Activated CD4-positive, alpha-beta T cell treated with anti-CD3 and anti-CD28 coated beads, Interleukin-2, amount 50 U/mL, for 4 hours (primary cell): ENCODE results near the gene ATP13A1.

Experiments
- DNase-seq, 2 experiments: peaks; one replicate each; pipeline ENCODE4 v3.0.0-alpha.2; 2020

ATP13A1 gene

GRCh38 chr19:19642506-19643157 lies 20.8 kb downstream of the ATP13A1 start:
- DNase-seq, result peak; percentile 32 to 47

- no peak for DNase-seq
These were observed 25.8 kb downstream of the ATP13A1 start for GRCh38 chr19:19637523-19638251.

- no peak for DNase-seq
These were observed 26.3 kb downstream of the ATP13A1 start for GRCh38 chr19:19637186-19637522.

- DNase-seq, result no peak
These were observed 26.8 kb downstream of the ATP13A1 start for GRCh38 chr19:19636573-19637185.

GRCh38 chr19:19635313-19635702 lies 28.2 kb downstream of the ATP13A1 start:
- DNase-seq, result no peak

- DNase-seq, result no peak
These were observed 28.8 kb downstream of the ATP13A1 start for GRCh38 chr19:19634516-19635312.

GRCh38 chr19:19633711-19634515 lies 29.6 kb downstream of the ATP13A1 start:
- no peak for DNase-seq

GRCh38 chr19:19632661-19633060 lies 30.8 kb downstream of the ATP13A1 start:
- no peak for DNase-seq

- no peak for DNase-seq
These were observed 32.1 kb downstream of the ATP13A1 start for GRCh38 chr19:19631346-19631745.

GRCh38 chr19:19630426-19630825 lies 33.0 kb downstream of the ATP13A1 start:
- DNase-seq, result no peak

GRCh38 chr19:19630062-19630414 lies 33.4 kb downstream of the ATP13A1 start:
- no peak for DNase-seq

GRCh38 chr19:19628501-19629134 lies 34.9 kb downstream of the ATP13A1 start:
- peak; percentile 33 to 36 for DNase-seq

GRCh38 chr19:19627621-19628500 lies 35.6 kb downstream of the ATP13A1 start, which contains the start of gene LPAR2:
Gene LPAR2, minus strand, starts transcription at chr19:19628220. Its CDS starts 945 bp downstream, at chr19:19627275.
- DNase-seq, result peak; percentile 58 to 64

GRCh38 chr19:19626516-19627472 lies 36.7 kb downstream of the ATP13A1 start:
- DNase-seq, result no peak

- no peak for DNase-seq
These were observed 39.4 kb downstream of the ATP13A1 start for GRCh38 chr19:19624032-19624570.

- no peak for DNase-seq
These were observed 40.1 kb downstream of the ATP13A1 start for GRCh38 chr19:19623383-19623782.

GRCh38 chr19:19619849-19620210 lies 43.6 kb downstream of the ATP13A1 start:
- no peak for DNase-seq

- no peak for DNase-seq
These were observed 44.2 kb downstream of the ATP13A1 start for GRCh38 chr19:19619181-19619848.
